HepG2 (cell line): Measurements from ENCODE around the gene FBXO24. TPM values are rescaled to one million over a fixed set of nuclear protein-coding genes. Genes with fewer than 3 reads are reported as not detected.

Experiments
- ATF1 ChIP-seq: IDR thresholded peaks from 2 replicates; pipeline ENCODE4 v1.6.1; 2016; ENCODE audit warnings: mild to moderate bottlenecking, control low read depth
- CREM ChIP-seq, 2 experiments: sonication (generic) in 1 of 2; formaldehyde crosslinking in 1 of 2; IDR thresholded peaks; 2 replicates each; pipeline versions ENCODE4 v1.4.0 to v1.6.1; 2016 to 2020; ENCODE audit warnings: antibody characterized with exemption in 1 of 2, mild to moderate bottlenecking in 1 of 2, missing genetic modification reagents in 1 of 2
- DMAP1 ChIP-seq: IDR thresholded peaks from 2 replicates; pipeline ENCODE4 v1.6.1; 2016
- EP300 ChIP-seq, 3 experiments: sonication (generic) in 1 of 3; formaldehyde crosslinking in 1 of 3; IDR thresholded peaks; 2 replicates each; pipeline versions ENCODE4 v1.5.1 to v1.6.1; 2011 to 2020; ENCODE audit warnings: low read depth in 2 of 3, low read length in 2 of 3, borderline replicate concordance in 1 of 3, improper control_type of control experiment in 1 of 3, mild to moderate bottlenecking in 1 of 3, missing genetic modification reagents in 1 of 3, moderate library complexity in 1 of 3
- HNRNPLL ChIP-seq: fragments of 200-400 bp; formaldehyde crosslinking; IDR thresholded peaks from 2 replicates; pipeline ENCODE4 v1.6.1; 2017; ENCODE audit warnings: mild to moderate bottlenecking, low read depth, low read length; ENCODE audit not compliant: poor library complexity, severe bottlenecking
- KDM2A ChIP-seq: sonication (generic); formaldehyde crosslinking; IDR thresholded peaks from 2 replicates; pipeline ENCODE4 v1.4.0; 2020; ENCODE audit warnings: low read depth, missing genetic modification reagents, borderline replicate concordance
- LBX2 ChIP-seq: sonication (generic); formaldehyde crosslinking; IDR thresholded peaks from 2 replicates; pipeline ENCODE4 v1.5.0; 2020; ENCODE audit warnings: missing genetic modification reagents, mild to moderate bottlenecking, borderline replicate concordance
- MNT ChIP-seq: fragments of 450-650 bp; IDR thresholded peaks from 2 replicates; pipeline ENCODE4 v1.6.1; 2016
- NR2C2 ChIP-seq: sonication (generic); formaldehyde crosslinking; IDR thresholded peaks from 2 replicates; pipeline ENCODE4 v1.4.0; 2020; ENCODE audit warnings: missing genetic modification reagents, mild to moderate bottlenecking, moderate library complexity, borderline replicate concordance
- SAFB2 ChIP-seq: sonication (generic); formaldehyde crosslinking; IDR thresholded peaks from 2 replicates; pipeline ENCODE4 v1.5.1; 2020; ENCODE audit warnings: missing genetic modification reagents, low read depth, mild to moderate bottlenecking, borderline replicate concordance
- SIN3A ChIP-seq: IDR thresholded peaks from 2 replicates; pipeline ENCODE4 v1.6.1; 2011; ENCODE audit warnings: low read depth, mild to moderate bottlenecking, control low read depth, low read length, borderline replicate concordance
- ZFYVE20 ChIP-seq: sonication (generic); formaldehyde crosslinking; IDR thresholded peaks from 2 replicates; pipeline ENCODE4 v1.8.0; 2023; ENCODE audit warnings: low read depth, mild to moderate bottlenecking, moderate library complexity, missing genetic modification reagents, borderline replicate concordance
- ZNF335 ChIP-seq: sonication (generic); formaldehyde crosslinking; IDR thresholded peaks from 2 replicates; pipeline ENCODE4 v1.4.0; 2020; ENCODE audit warnings: missing genetic modification reagents
- ZNF543 ChIP-seq: sonication (generic); formaldehyde crosslinking; IDR thresholded peaks from 2 replicates; pipeline ENCODE4 v1.4.0; 2020; ENCODE audit warnings: mild to moderate bottlenecking, missing genetic modification reagents
- ZNF609 ChIP-seq: sonication (generic); formaldehyde crosslinking; IDR thresholded peaks from 2 replicates; pipeline ENCODE4 v1.4.0; 2020; ENCODE audit warnings: mild to moderate bottlenecking, missing genetic modification reagents, borderline replicate concordance
- ZNF777 ChIP-seq: sonication (generic); formaldehyde crosslinking; IDR thresholded peaks from 2 replicates; pipeline ENCODE4 v1.4.0; 2020; ENCODE audit warnings: missing genetic modification reagents
- ZNF839 ChIP-seq: sonication (generic); formaldehyde crosslinking; IDR thresholded peaks from 2 replicates; pipeline ENCODE4 v1.4.0; 2020; ENCODE audit warnings: missing genetic modification reagents, mild to moderate bottlenecking, borderline replicate concordance
- polyA plus RNA-seq, 8 experiments: library from polyadenylated mRNA; depleted of rRNA in 3 of 8; stranded (reverse) in 7 of 8; unstranded in 1 of 8; fragments of >200 nt; fragmentation: Illumina TruSeq in 4 of 8; extraction: Trizol in 4 of 8; gene quantifications; 2 replicates each; pipeline versions ENCODE4 v1.2.1 to v1.2.3, GENCODE V29; 2011 to 2016; ENCODE audit warnings: low read depth in 4 of 8, missing spikeins in 1 of 8, mixed read lengths in 1 of 8; ENCODE audit not compliant: insufficient read depth in 1 of 8
- total RNA-seq, 5 experiments: library from RNA; depleted of rRNA; stranded (reverse); fragments of >200 nt; fragmentation: Illumina TruSeq; extraction: Trizol; gene quantifications; 2 replicates each; pipeline ENCODE4 v1.2.3, GENCODE V29; 2016; ENCODE audit warnings: low read depth in 1 of 5
- TF ChIP-seq, protein P1 (sequence below): sonication (generic); formaldehyde crosslinking; IDR thresholded peaks from 2 replicates; pipeline ENCODE4 v1.5.1; 2020; ENCODE audit warnings: missing genetic modification reagents, mild to moderate bottlenecking, borderline replicate concordance

Gene FBXO24
- total and polyA plus RNA-seq, 2 of the 13 experiments (the other 11 are each of a cell fraction or from before 2014, with no cell fraction given), result 0.20 to 0.55 TPM

GRCh38 chr7:100586266-100587025, at the start of gene FBXO24 (continued):
- TF ChIP-seq SIN3A (0 out of 2 replicates have a peak, but pooled peaks have one; percentile 49), ZNF777 (CRISPR knock-in tag) (no peak), ZNF609 (CRISPR knock-in tag) (no peak), KDM2A (CRISPR knock-in tag) (peak; percentile 14; the same call in 1 of the 2 replicates), ZFYVE20 (CRISPR knock-in tag) (no peak), MNT (peak; percentile 29; the same call in 1 of the 2 replicates), CREM (IDR thresholded peaks at IDR 0.05) (peak; percentile 81), CREM (CRISPR knock-in tag; IDR thresholded peaks at IDR 0.05) (no peak), ATF1 (peak; percentile 92), EP300 (IDR thresholded peaks at IDR 0.05; ENCODE audit: low read depth in 2 of 2, low read length in 2 of 2) (no peak), EP300 (CRISPR knock-in tag; IDR thresholded peaks at IDR 0.05; ENCODE audit: borderline replicate concordance) (no peak), ZNF543 (CRISPR knock-in tag) (no peak), ZNF839 (no peak), LBX2 (CRISPR knock-in tag) (no peak), ZNF335 (CRISPR knock-in tag) (0 out of 2 replicates have a peak, but pooled peaks have one; percentile 12), NR2C2 (CRISPR knock-in tag) (0 out of 2 replicates have a peak, but pooled peaks have one; percentile 7), SAFB2 (CRISPR knock-in tag) (no peak), HNRNPLL (peak; percentile 77), DMAP1 (CRISPR knock-in tag) (peak; percentile 27; the same call in 1 of the 2 replicates)
- TF ChIP-seq, protein P1, sequence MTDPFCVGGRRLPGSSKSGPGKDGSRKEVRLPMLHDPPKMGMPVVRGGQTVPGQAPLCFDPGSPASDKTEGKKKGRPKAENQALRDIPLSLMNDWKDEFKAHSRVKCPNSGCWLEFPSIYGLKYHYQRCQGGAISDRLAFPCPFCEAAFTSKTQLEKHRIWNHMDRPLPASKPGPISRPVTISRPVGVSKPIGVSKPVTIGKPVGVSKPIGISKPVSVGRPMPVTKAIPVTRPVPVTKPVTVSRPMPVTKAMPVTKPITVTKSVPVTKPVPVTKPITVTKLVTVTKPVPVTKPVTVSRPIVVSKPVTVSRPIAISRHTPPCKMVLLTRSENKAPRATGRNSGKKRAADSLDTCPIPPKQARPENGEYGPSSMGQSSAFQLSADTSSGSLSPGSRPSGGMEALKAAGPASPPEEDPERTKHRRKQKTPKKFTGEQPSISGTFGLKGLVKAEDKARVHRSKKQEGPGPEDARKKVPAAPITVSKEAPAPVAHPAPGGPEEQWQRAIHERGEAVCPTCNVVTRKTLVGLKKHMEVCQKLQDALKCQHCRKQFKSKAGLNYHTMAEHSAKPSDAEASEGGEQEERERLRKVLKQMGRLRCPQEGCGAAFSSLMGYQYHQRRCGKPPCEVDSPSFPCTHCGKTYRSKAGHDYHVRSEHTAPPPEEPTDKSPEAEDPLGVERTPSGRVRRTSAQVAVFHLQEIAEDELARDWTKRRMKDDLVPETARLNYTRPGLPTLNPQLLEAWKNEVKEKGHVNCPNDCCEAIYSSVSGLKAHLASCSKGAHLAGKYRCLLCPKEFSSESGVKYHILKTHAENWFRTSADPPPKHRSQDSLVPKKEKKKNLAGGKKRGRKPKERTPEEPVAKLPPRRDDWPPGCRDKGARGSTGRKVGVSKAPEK (CRISPR knock-in tag), result no peak
